GM12875 (cell line): ENCODE data around the gene CTAGE15.
A peak's percentile ranks its signal among the peaks of the same experiment; 100 is the strongest.
"Not testable (repeated sequence)": the region's sequence is repeated elsewhere in the genome, so short reads cannot be mapped to it uniquely, and the experiment has no call there.

Experiments
- H3K4me3 ChIP-seq: one replicate; pipeline ENCODE4 v1.5.1; 2011; ENCODE audit warnings: low read depth, low read length, control low read depth
- CTCF ChIP-seq: IDR thresholded peaks from 2 replicates; pipeline ENCODE4 v1.5.1; 2011; ENCODE audit warnings: low read depth, mild to moderate bottlenecking, control low read depth, inconsistent platforms, low read length, moderate library complexity, borderline replicate concordance; ENCODE audit not compliant: insufficient read depth

The CTAGE15 gene

GRCh38 chr7:143620058-143620457 is 48.5 kb downstream of the CTAGE15 start:
- H3K4me3 ChIP-seq = not testable (repeated sequence)
- 0 out of 2 replicates have a peak, but pooled peaks have one; percentile 19 for TF ChIP-seq CTCF

DNA sequence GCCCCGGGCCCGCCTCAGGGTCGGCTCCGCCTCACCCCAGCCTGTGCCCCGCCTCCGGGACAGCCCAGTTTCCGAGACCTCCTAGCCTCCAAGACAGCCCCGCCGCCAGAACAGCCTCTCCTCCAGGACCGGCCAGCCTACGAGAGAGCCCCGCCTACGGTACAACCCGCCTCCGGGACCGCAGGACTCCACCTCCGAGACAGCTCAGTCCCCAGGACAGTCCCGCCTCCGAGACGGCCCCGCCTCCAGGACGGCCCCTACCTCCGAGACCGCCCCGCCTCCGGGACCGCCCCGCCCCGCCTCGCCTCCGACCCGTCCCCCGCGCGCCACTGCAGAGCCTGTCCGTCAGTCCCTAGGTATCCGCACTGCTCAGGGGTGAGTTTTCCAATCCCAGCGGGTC is 49.0 kb downstream of the CTAGE15 start, which contains the start of gene TCAF2:
Gene TCAF2 (plus strand): TSS at position 329 of the 400 bp plus-strand sequence.
- H3K4me3 ChIP-seq = peak within 1 kb of the TSS; percentile 27

DNA sequence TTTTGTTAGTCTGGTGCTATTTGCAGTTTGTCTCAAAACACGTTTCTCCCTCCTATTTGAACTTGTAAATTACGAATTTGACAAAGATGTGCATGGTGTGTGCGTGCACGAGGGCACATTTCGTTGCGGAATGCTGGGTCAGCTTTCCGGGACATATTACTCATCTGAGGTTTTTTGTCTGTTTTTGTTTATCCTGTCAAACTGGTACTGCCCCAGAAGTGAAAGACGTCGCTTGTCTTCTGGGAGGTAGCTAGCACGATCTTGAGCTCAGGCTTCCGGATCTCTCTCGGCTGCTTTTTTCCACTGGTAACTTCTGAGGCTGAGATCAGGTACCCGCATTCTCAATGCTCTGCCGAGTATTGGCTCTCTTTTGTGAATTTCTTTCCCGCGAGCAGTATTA is 49.6 kb downstream of the CTAGE15 start:
- H3K4me3 ChIP-seq = not testable (repeated sequence)

DNA sequence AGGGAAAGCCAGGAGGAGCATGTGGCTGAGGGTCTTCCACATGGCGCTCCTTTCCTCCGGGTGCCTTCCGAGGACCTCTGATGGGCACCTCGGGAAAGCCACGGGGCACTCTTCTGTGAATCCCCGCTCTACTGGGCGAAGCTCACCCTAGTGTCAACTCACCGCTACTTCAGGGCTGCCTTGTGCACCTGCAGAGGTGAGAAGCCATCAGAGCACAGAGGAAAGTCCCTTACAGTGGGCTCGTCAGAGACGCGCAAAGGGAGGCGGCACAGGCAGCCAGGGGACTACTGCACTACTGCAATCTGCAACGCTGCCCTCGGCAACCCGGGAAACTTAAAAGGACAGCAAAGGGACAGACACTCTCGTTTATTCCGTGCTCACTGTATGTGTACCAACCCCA is 50.5 kb downstream of the CTAGE15 start:
- not testable (repeated sequence) for H3K4me3 ChIP-seq
